Measurements from ENCODE around the gene FAM20A. TPM values are rescaled to one million over a fixed set of nuclear protein-coding genes. Genes with fewer than 3 reads are reported as not detected.
A peak's percentile ranks its signal among the peaks of the same experiment; 100 is the strongest.

FAM20A gene
- total and polyA plus RNA-seq, 5 donors = 2.0 to 10.1 (median 3.1) TPM

- intact Hi-C loops (cut with DNase I) = no loop called here
- WGBS = 93% methylated on average over 8 of the region's 8 CpGs
These were observed 36.6 kb downstream of the FAM20A start for GRCh38 chr17:68564415-68565111.

GRCh38 chr17:68562736-68563135 is 38.4 kb downstream of the FAM20A start:
- no peaks in the 10 kb centered on the region for H3K4me1 ChIP-seq (ENCODE audit: control insufficient read depth, insufficient read depth, low read length)
- intact Hi-C loops (cut with DNase I) = no loop called here

More at GRCh38 chr17:68564415-68565111, 36.6 kb downstream of the FAM20A start:
- H3K9me3 ChIP-seq (ENCODE audit: control insufficient read depth, low read length) = no peaks in the 10 kb centered on the region
- no peaks in the 10 kb centered on the region for H3K4me1 ChIP-seq (ENCODE audit: control insufficient read depth, insufficient read depth, low read length)
- no peak overlapping the region for H3K27ac ChIP-seq (ENCODE audit: low read length)
- H3K4me3 ChIP-seq (ENCODE audit: low read length) = no peak overlapping the region
- DNase-seq (no peak), ATAC-seq (no peak)
- H3K27me3 ChIP-seq (ENCODE audit: control insufficient read depth, insufficient read depth) = no peaks in the 10 kb centered on the region

DNA sequence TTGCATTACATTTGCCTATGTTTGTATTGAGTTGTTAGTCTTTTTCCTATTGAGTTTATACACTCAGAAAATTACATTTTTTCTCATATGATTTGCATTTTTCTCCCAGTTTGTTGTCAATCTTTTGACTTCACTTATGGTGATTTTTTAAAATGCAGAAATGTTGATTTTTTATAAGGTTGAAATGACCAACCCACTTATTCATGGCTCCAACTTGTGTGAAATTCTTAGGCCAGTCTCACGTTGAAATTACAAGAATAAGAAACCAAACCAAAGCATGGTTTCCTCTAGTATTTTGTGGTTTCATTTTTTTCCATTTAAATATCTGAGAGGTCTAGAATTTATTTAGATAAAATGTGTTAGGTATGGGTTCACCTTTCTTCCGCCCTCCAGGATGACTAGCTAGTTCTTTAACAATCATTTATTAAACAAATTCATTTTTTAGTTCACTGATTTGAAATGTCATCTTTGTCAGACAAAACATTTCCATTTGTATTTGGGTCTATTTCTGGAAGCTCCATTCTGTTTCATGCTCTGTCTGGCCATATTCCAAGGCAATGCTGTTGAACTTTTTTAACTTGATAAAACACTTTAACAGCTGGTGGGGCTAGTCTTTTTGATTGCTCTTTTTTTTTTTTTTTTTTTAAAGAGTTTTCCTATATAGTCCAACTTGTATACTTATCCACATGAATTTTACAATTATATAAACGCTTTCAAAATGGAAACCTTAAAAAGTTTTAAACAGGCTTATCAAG is 40.0 kb downstream of the FAM20A start:
- no peaks in the 10 kb centered on the region for H3K9me3 ChIP-seq (ENCODE audit: control insufficient read depth, low read length)
- H3K27me3 ChIP-seq (ENCODE audit: control insufficient read depth, insufficient read depth) = no peaks in the 10 kb centered on the region
- intact Hi-C loops (cut with DNase I) = no loop called here
- H3K4me1 ChIP-seq (ENCODE audit: control insufficient read depth, insufficient read depth, low read length) = no peaks in the 10 kb centered on the region
- ATAC-seq (no peak), DNase-seq (no peak)
- H3K4me3 ChIP-seq (ENCODE audit: low read length) = no peak overlapping the region
- 40% methylated on average over 3 of the region's 3 CpGs for WGBS
- no peak overlapping the region for H3K27ac ChIP-seq (ENCODE audit: low read length)

More at GRCh38 chr17:68562736-68563135, 38.4 kb downstream of the FAM20A start:
- no peak overlapping the region for H3K27ac ChIP-seq (ENCODE audit: low read length)
- no peaks in the 10 kb centered on the region for H3K9me3 ChIP-seq (ENCODE audit: control insufficient read depth, low read length)
- 86% methylated on average over 4 of the region's 4 CpGs for WGBS
- no peaks in the 10 kb centered on the region for H3K27me3 ChIP-seq (ENCODE audit: control insufficient read depth, insufficient read depth)
- no peak for ATAC-seq
- H3K4me3 ChIP-seq (ENCODE audit: low read length) = no peak overlapping the region
- DNase-seq = no peak

DNA sequence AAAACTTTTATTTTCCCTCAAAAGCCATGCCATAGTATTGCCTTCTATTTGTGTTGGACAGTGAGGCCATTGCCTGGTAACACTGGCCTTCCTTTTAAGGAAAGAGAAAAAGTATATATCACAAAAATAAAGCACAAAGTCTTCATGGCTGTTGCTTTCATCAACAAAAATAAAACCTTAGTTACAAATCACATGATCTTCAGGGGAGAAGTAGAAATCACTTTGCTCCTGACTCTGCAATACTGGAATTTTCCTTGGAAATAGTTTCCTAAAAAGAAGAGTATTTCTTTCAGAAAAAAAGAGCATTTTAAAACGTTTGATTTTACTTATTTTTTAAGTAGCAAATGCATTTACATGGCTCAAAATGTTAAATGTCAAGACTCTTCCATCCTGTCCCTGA is 41.9 kb downstream of the FAM20A start:
- Histone ChIP-seq H3K4me3 (ENCODE audit: low read length) (no peak overlapping the region), H3K9me3 (ENCODE audit: control insufficient read depth, low read length) (no peaks in the 10 kb centered on the region), H3K4me1 (ENCODE audit: control insufficient read depth, insufficient read depth, low read length) (no peaks in the 10 kb centered on the region), H3K27ac (ENCODE audit: low read length) (no peak overlapping the region), H3K27me3 (ENCODE audit: control insufficient read depth, insufficient read depth) (no peaks in the 10 kb centered on the region)
- intact Hi-C loops (cut with DNase I) = no loop called here
- DNase-seq = no peak
- no peak for ATAC-seq
- 9% methylated on average over 1 of the region's 1 CpG for WGBS

DNA sequence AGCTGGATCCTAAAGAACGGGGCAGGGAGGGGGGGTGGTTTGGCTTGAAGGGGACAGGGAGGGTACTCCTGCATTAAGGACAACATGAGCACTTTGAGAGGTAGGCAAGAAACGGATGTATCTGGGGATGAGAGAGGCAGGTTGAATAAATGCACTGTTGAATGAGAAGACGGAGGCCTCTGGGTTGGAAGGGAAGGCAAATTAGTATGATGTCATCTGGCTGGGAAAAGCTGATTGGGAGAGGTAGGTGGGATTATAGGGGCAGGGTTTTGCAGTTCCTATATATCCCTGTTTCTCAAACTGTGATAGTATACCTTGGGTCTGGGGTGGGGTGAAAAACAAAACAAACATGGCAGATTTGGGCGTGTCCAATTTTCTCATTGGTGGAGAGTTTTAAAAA is 44.6 kb downstream of the FAM20A start:
- intact Hi-C loops (cut with DNase I) = no loop called here
- WGBS = 92% methylated on average over 4 of the region's 4 CpGs
- H3K27ac ChIP-seq (ENCODE audit: low read length) = no peak overlapping the region
- no peaks in the 10 kb centered on the region for H3K9me3 ChIP-seq (ENCODE audit: control insufficient read depth, low read length)
- H3K4me3 ChIP-seq (ENCODE audit: low read length) = no peak overlapping the region
- no peaks in the 10 kb centered on the region for H3K4me1 ChIP-seq (ENCODE audit: control insufficient read depth, insufficient read depth, low read length)
- H3K27me3 ChIP-seq (ENCODE audit: control insufficient read depth, insufficient read depth) = no peaks in the 10 kb centered on the region
- DNase-seq = no peak
- no peak for ATAC-seq

DNA sequence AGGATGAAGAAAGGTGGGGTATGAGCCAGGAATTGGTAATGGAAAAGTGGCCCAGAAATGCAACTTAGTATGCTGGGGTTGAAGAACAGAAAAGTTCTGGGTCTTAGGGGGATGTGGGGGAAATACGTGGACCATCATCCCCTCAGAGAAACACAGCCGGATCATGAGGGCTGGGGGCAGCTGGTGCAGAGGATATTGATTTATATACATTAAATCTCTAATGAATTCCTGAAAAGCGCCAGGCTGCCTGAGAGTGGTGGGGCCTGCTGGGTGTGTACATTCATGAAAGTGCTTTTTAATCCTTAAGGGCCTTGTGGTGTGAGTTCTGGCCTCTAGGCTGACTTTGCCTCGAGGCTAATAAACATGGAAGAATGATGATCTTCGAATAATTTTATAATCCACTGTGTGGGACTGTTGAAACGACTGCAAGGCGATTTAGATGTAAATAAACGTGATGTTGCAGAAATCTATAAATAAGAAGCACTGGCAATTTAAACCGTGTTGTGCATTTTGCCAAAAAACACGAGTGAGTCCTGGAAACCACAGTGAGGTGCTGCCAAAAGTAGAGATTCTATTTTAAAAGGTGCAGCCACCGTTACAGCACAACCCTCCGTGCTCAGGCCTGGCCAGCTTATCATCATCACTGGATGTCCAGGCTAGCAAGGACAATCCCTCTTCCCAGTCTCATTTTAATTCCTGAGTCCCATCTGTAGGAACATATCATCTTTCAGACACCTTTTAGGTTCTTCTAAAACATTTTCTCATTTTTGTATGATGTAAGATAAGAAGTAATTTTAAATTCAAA is 56.9 kb downstream of the FAM20A start:
- Histone ChIP-seq H3K9me3 (ENCODE audit: control insufficient read depth, low read length) (no peaks in the 10 kb centered on the region), H3K27me3 (ENCODE audit: control insufficient read depth, insufficient read depth) (no peaks in the 10 kb centered on the region), H3K27ac (ENCODE audit: low read length) (no peak overlapping the region), H3K4me3 (ENCODE audit: low read length) (no peak overlapping the region), H3K4me1 (ENCODE audit: control insufficient read depth, insufficient read depth, low read length) (no peaks in the 10 kb centered on the region)
- intact Hi-C loops (cut with DNase I) = loop anchor here in 1 of 4 donors (10.0 kb wide), 1 partner anchor 210 kb away; no protein-coding TSS in a partner anchor
- DNase-seq (no peak), ATAC-seq (no peak)
- 63% methylated on average over 12 of the region's 12 CpGs for WGBS

DNA sequence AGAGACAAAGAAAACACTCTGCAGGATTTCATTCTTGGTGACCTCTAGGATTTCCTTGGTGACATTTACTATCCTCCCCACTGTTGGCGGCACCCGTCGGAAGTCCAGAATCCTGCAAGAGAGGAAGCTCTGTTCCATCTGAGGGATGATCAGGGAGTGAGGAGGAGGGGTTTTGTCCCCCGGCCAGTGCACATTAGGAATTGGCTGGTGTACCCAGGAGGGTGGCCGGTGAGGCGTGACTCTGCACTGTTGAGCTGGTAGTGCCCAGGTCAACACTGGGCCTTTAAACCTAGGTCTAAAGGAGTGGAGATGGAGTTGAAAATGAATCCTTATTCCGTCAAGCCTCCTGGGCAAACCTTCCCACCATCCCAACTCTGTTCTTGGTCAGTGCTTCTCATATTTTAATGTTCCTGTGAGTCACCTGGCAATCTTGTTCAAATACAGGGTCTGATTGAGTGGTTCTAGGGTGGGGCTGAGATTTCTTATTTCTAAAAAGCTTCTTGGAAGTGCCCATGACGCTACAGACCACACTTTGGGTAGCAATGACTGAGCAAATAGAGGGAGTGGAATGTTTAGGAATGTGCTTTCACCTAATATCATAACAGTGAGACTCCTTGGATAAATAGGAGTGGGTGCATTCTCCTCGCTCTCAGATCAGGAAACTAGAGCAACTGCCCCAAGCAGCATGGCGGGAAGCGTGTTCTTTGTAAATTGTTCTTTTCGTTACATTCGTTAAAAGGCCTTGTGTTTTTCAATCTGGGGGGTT is 58.3 kb downstream of the FAM20A start:
- Histone ChIP-seq H3K27me3 (ENCODE audit: control insufficient read depth, insufficient read depth) (no peaks in the 10 kb centered on the region), H3K9me3 (ENCODE audit: control insufficient read depth, low read length) (no peaks in the 10 kb centered on the region), H3K27ac (ENCODE audit: low read length) (no peak overlapping the region), H3K4me1 (ENCODE audit: control insufficient read depth, insufficient read depth, low read length) (no peaks in the 10 kb centered on the region), H3K4me3 (ENCODE audit: low read length) (no peak overlapping the region)
- ATAC-seq (peak in 1 of 2 donors; percentile 9), DNase-seq (no peak)
- 95% methylated on average over 13 of the region's 13 CpGs for WGBS
- intact Hi-C loops (cut with DNase I) = loop anchor here in 1 of 4 donors (10.0 kb wide), 1 partner anchor 212 kb away; no protein-coding TSS in a partner anchor

GRCh38 chr17:68541816-68542215 is 59.4 kb downstream of the FAM20A start:
- H3K4me3 ChIP-seq (ENCODE audit: low read length) = no peak overlapping the region
- ATAC-seq (peak; percentile 3 to 9), DNase-seq (no peak)
- WGBS = 89% methylated on average over 6 of the region's 6 CpGs
- H3K9me3 ChIP-seq (ENCODE audit: control insufficient read depth, low read length) = no peaks in the 10 kb centered on the region
- no peaks in the 10 kb centered on the region for H3K4me1 ChIP-seq (ENCODE audit: control insufficient read depth, insufficient read depth, low read length)
- intact Hi-C loops (cut with DNase I) = loop anchor here in 1 of 4 donors (10.0 kb wide), 1 partner anchor 213 kb away; no protein-coding TSS in a partner anchor
- H3K27me3 ChIP-seq (ENCODE audit: control insufficient read depth, insufficient read depth) = no peaks in the 10 kb centered on the region
- H3K27ac ChIP-seq (ENCODE audit: low read length) = no peak overlapping the region

- Histone ChIP-seq H3K9me3 (ENCODE audit: control insufficient read depth, low read length) (no peaks in the 10 kb centered on the region), H3K4me1 (ENCODE audit: control insufficient read depth, insufficient read depth, low read length) (no peaks in the 10 kb centered on the region), H3K4me3 (ENCODE audit: low read length) (no peak overlapping the region), H3K27ac (ENCODE audit: low read length) (no peak overlapping the region), H3K27me3 (ENCODE audit: control insufficient read depth, insufficient read depth) (no peaks in the 10 kb centered on the region)
- WGBS = 90% methylated on average over 8 of the region's 8 CpGs
- intact Hi-C loops (cut with DNase I) = loop anchor here in 1 of 4 donors (10.0 kb wide), 1 partner anchor 214 kb away; no protein-coding TSS in a partner anchor
- ATAC-seq (peak; percentile 4 to 15), DNase-seq (no peak)
These were observed 60.2 kb downstream of the FAM20A start for GRCh38 chr17:68540981-68541380.
